K562 (cell line): ENCODE data around the gene HSD17B11. TPM values are rescaled to one million over a fixed set of nuclear protein-coding genes. Genes with fewer than 3 reads are reported as not detected.
A peak's percentile ranks its signal among the peaks of the same experiment; 100 is the strongest.

Experiments
- AFF1 ChIP-seq, 2 experiments: fragments of 450-650 bp; IDR thresholded peaks; 2 replicates each; pipeline ENCODE4 v1.6.1; 2018; ENCODE audit warnings: mild to moderate bottlenecking in 2 of 2, low read depth in 1 of 2; ENCODE audit not compliant: partially characterized antibody in 2 of 2
- BRD9 ChIP-seq: fragments of 450-650 bp; IDR thresholded peaks from 2 replicates; pipeline ENCODE4 v1.6.1; 2018; ENCODE audit warnings: low read depth; ENCODE audit not compliant: partially characterized antibody
- CAMTA2 ChIP-seq: fragments of 250-450 bp; sonication (Bioruptor Pico); conservative IDR thresholded peaks from 2 replicates; pipeline ENCODE4 v1.5.1; 2022
- E2F4 ChIP-seq: sonication (generic); formaldehyde crosslinking; IDR thresholded peaks from 2 replicates; pipeline ENCODE4 v1.8.0; 2022; ENCODE audit warnings: mild to moderate bottlenecking, low read depth, missing genetic modification reagents
- EGR1 ChIP-seq: fragments of 450-650 bp; conservative IDR thresholded peaks from 2 replicates; pipeline ENCODE4 v1.6.1; 2017; ENCODE audit warnings: mild to moderate bottlenecking
- GABPB1 ChIP-seq: sonication (generic); formaldehyde crosslinking; IDR thresholded peaks from 2 replicates; pipeline ENCODE4 v1.8.0; 2022; ENCODE audit warnings: mild to moderate bottlenecking, missing genetic modification reagents
- HMGXB4 ChIP-seq: sonication (generic); formaldehyde crosslinking; IDR thresholded peaks from 2 replicates; pipeline ENCODE4 v1.8.1; 2023; ENCODE audit warnings: mild to moderate bottlenecking, missing genetic modification reagents
- ILF3 ChIP-seq: fragments of 450-650 bp; IDR thresholded peaks from 2 replicates; pipeline ENCODE4 v1.6.1; 2018; ENCODE audit warnings: antibody characterized with exemption, mild to moderate bottlenecking, moderate library complexity, borderline replicate concordance
- MIER1 ChIP-seq: fragments of 450-650 bp; IDR thresholded peaks from 2 replicates; pipeline ENCODE4 v1.6.1; 2016; ENCODE audit warnings: antibody characterized with exemption, mild to moderate bottlenecking, low read depth
- MTF1 ChIP-seq: fragments of 250-450 bp; sonication (Bioruptor Pico); IDR thresholded peaks from 2 replicates; pipeline ENCODE4 v1.9.0; 2021; ENCODE audit warnings: moderate library complexity, mild to moderate bottlenecking, inconsistent platforms, borderline replicate concordance
- PRMT5 ChIP-seq: sonication (generic); formaldehyde crosslinking; IDR thresholded peaks from 2 replicates; pipeline ENCODE4 v1.5.0; 2020; ENCODE audit warnings: missing genetic modification reagents
- TRIM24 ChIP-seq, 2 experiments: fragments of 450-650 bp; IDR thresholded peaks; 2 replicates each; pipeline ENCODE4 v1.6.1; 2016
- WHSC1 ChIP-seq: IDR thresholded peaks from one replicate; pipeline ENCODE4 v1.6.1; 2012; ENCODE audit warnings: low read length, control low read depth, inconsistent platforms
- XRCC4 ChIP-seq: IDR thresholded peaks from one replicate; pipeline ENCODE4 v1.6.1; 2011; ENCODE audit not compliant: insufficient read depth, insufficient read length; ENCODE audit errors: extremely low read depth
- ZNF12 ChIP-seq: sonication (generic); formaldehyde crosslinking; IDR thresholded peaks from 2 replicates; pipeline ENCODE4 v1.4.0; 2020; ENCODE audit warnings: mild to moderate bottlenecking, missing genetic modification reagents
- ZNF384 ChIP-seq: IDR thresholded peaks from 2 replicates; pipeline ENCODE4 v1.6.1; 2012; ENCODE audit warnings: low read depth, low read length, improper control_type of control experiment
- polyA plus RNA-seq, 8 experiments: library from polyadenylated mRNA; depleted of rRNA in 4 of 8; stranded (reverse) in 5 of 8; unstranded in 3 of 8; fragments of >200 nt; fragmentation: Nextera tagmentation in 2 of 8; fragmentation: Illumina TruSeq in 1 of 8; extraction: Ambion mirVana in 2 of 8; extraction: Trizol in 1 of 8; gene quantifications; 2 replicates each; pipeline versions ENCODE4 v1.2.1 to v1.2.3, GENCODE V29; 2011 to 2014; ENCODE audit warnings: inconsistent platforms in 1 of 8, missing spikeins in 1 of 8
- total RNA-seq, 7 experiments: library from RNA; depleted of rRNA in 6 of 7; stranded (reverse); fragments of >200 nt in 6 of 7; fragmentation: Illumina TruSeq in 2 of 7; extraction: Trizol in 2 of 7; gene quantifications; 2 replicates each; pipeline versions ENCODE4 v1.2.1 to v1.2.3, GENCODE V29; 2011 to 2021; ENCODE audit warnings: low replicate concordance in 1 of 7

Gene HSD17B11
- total and polyA plus RNA-seq, 9 of the 15 experiments (the other 6 are each of a cell fraction or from before 2014, with no cell fraction given): 26.0 to 108 (median 81.0) TPM

- TF ChIP-seq HMGXB4 (CRISPR knock-in tag): peak; percentile 64; the same call in 1 of the 2 replicates
- peak in 1 of 2 experiments; percentile 92 for TF ChIP-seq AFF1 (IDR thresholded peaks at IDR 0.05; ENCODE audit: low read depth in 1 of 2, partially characterized antibody in 2 of 2)
- 0 out of 2 replicates have a peak, but pooled peaks have one; percentile 23 for TF ChIP-seq EGR1
- TF ChIP-seq CAMTA2: no peak
- no peak for TF ChIP-seq MTF1
- TF ChIP-seq ILF3: no peak
- no peak for TF ChIP-seq E2F4
- no peak for TF ChIP-seq MIER1
- no peak for TF ChIP-seq ZNF12 (CRISPR knock-in tag)
- no peak for TF ChIP-seq XRCC4
- TF ChIP-seq TRIM24 (IDR thresholded peaks at IDR 0.05): no peak; a peak in 1 of 4 replicates
- peak; percentile 70 for TF ChIP-seq GABPB1 (CRISPR knock-in tag)
- TF ChIP-seq WHSC1: no peak
- no peak for TF ChIP-seq PRMT5 (CRISPR knock-in tag)
- no peak for TF ChIP-seq BRD9
- no peak for TF ChIP-seq ZNF384
Measured at GRCh38 chr4:87422104-87423052, 31.4 kb upstream of the HSD17B11 start, which contains the start of gene NUDT9 (continued).
